ENCODE data around the gene SBF2. TPM values are rescaled to one million over a fixed set of nuclear protein-coding genes. Genes with fewer than 3 reads are reported as not detected.

The SBF2 gene
- total and polyA plus RNA-seq, 2 of the 13 experiments (the other 11 are each of a cell fraction or from before 2014, with no cell fraction given) = 24.0 to 45.8 TPM

DNA sequence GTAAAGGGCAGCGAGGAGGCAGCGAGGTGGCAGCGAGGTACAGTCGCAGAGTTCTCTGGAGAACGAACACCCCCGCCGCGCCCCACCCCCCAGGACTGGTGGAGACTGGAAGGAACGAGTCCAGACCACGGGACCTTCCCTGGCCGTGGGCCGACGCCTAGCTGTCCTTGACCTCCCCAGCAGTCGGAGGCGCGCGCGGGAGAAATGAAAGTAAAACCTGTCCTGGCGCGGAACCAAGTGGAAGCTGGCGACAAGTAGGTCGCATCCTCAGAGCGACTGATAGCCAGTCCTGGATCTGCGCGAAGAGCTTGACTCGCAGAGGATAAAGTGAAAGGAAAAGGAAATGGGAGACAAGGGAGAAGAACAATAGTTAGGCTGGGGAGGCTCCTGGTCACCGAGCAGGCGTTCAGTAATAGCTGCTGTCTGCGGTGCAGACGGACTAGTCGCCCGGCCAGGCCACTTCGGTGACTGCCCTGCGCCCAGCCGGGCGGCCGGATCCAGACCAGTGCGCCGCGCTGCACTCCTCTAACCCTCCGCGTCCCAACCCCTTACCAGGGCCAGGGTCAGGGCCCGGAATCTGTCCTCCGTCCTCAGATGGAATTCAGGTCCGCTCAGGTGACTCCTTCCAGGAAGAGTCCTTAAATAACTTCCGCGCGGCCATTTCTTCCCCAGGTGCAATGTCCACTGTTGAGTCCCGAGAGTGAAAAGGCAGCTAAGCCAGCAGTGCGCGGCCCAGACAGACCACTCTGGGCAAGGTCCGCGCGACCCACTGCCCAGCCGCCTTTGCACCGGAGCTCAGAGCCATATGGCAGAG is 8.9 kb upstream of the SBF2 start (continued):
- no peak for TF ChIP-seq HNF1A (IDR thresholded peaks at IDR 0.05; ENCODE audit: low read depth)
- TF ChIP-seq HNF1A (CRISPR knock-in tag; IDR thresholded peaks at IDR 0.05; ENCODE audit: borderline replicate concordance) = peak; percentile 63; the same call in 1 of the 2 replicates
- TF ChIP-seq, protein P1, sequence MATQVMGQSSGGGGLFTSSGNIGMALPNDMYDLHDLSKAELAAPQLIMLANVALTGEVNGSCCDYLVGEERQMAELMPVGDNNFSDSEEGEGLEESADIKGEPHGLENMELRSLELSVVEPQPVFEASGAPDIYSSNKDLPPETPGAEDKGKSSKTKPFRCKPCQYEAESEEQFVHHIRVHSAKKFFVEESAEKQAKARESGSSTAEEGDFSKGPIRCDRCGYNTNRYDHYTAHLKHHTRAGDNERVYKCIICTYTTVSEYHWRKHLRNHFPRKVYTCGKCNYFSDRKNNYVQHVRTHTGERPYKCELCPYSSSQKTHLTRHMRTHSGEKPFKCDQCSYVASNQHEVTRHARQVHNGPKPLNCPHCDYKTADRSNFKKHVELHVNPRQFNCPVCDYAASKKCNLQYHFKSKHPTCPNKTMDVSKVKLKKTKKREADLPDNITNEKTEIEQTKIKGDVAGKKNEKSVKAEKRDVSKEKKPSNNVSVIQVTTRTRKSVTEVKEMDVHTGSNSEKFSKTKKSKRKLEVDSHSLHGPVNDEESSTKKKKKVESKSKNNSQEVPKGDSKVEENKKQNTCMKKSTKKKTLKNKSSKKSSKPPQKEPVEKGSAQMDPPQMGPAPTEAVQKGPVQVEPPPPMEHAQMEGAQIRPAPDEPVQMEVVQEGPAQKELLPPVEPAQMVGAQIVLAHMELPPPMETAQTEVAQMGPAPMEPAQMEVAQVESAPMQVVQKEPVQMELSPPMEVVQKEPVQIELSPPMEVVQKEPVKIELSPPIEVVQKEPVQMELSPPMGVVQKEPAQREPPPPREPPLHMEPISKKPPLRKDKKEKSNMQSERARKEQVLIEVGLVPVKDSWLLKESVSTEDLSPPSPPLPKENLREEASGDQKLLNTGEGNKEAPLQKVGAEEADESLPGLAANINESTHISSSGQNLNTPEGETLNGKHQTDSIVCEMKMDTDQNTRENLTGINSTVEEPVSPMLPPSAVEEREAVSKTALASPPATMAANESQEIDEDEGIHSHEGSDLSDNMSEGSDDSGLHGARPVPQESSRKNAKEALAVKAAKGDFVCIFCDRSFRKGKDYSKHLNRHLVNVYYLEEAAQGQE (IDR thresholded peaks at IDR 0.05; ENCODE audit: borderline replicate concordance in 1 of 2, low read depth in 1 of 2, low read length in 2 of 2) = no peak
- no peak for TF ChIP-seq SSRP1 (CRISPR knock-in tag; IDR thresholded peaks at IDR 0.05)
- no peak for TF ChIP-seq PLRG1 (conservative IDR thresholded peaks at IDR 0.05)
- no peak for TF ChIP-seq SOX13 (IDR thresholded peaks at IDR 0.05)
- TF ChIP-seq SOX13 (CRISPR knock-in tag; conservative IDR thresholded peaks at IDR 0.05 in 1 of 2, IDR thresholded peaks at IDR 0.05 in 1 of 2) = no peak; a peak in 1 of 4 replicates
- TF ChIP-seq U2AF1 (optimal IDR thresholded peaks at IDR 0.05; ENCODE audit: low read depth, low read length) = no peak
- no peak for TF ChIP-seq ZNF569 (CRISPR knock-in tag; IDR thresholded peaks at IDR 0.05; ENCODE audit: borderline replicate concordance)
- peak; percentile 78 for TF ChIP-seq NR2F6 (IDR thresholded peaks at IDR 0.05)
- TF ChIP-seq NR2F6 (CRISPR knock-in tag; IDR thresholded peaks at IDR 0.05) = peak; percentile 84
- TF ChIP-seq CSRNP1 (CRISPR knock-in tag; IDR thresholded peaks at IDR 0.05) = no peak; the same call in 1 of the 2 replicates
- peak; percentile 83 for TF ChIP-seq PHF8 (CRISPR knock-in tag; IDR thresholded peaks at IDR 0.05)
- TF ChIP-seq TAF1 (CRISPR knock-in tag; IDR thresholded peaks at IDR 0.05) = peak; percentile 67
- TF ChIP-seq, protein P2, sequence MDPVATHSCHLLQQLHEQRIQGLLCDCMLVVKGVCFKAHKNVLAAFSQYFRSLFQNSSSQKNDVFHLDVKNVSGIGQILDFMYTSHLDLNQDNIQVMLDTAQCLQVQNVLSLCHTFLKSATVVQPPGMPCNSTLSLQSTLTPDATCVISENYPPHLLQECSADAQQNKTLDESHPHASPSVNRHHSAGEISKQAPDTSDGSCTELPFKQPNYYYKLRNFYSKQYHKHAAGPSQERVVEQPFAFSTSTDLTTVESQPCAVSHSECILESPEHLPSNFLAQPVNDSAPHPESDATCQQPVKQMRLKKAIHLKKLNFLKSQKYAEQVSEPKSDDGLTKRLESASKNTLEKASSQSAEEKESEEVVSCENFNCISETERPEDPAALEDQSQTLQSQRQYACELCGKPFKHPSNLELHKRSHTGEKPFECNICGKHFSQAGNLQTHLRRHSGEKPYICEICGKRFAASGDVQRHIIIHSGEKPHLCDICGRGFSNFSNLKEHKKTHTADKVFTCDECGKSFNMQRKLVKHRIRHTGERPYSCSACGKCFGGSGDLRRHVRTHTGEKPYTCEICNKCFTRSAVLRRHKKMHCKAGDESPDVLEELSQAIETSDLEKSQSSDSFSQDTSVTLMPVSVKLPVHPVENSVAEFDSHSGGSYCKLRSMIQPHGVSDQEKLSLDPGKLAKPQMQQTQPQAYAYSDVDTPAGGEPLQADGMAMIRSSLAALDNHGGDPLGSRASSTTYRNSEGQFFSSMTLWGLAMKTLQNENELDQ (CRISPR knock-in tag; IDR thresholded peaks at IDR 0.05; ENCODE audit: borderline replicate concordance) = no peak
- TF ChIP-seq ZMYM4 (CRISPR knock-in tag; IDR thresholded peaks at IDR 0.05) = peak; percentile 38; the same call in 1 of the 2 replicates
- no peak for TF ChIP-seq EHMT2 (IDR thresholded peaks at IDR 0.05; ENCODE audit: borderline replicate concordance, low read depth, low read length)
